ENCODE measurements around the gene SEZ6. TPM values are rescaled to one million over a fixed set of nuclear protein-coding genes. Genes with fewer than 3 reads are reported as not detected.

The SEZ6 gene
- total RNA-seq, 1 donor from 2014 or later: not detected

GRCh38 chr17:28957277-28957991 lies 48.4 kb downstream of the SEZ6 start:
- ChIA-PET CTCF (interaction anchor here (1.0 to 1.9 kb wide), 3 partner anchors 8 to 166 kb away, joined by 3 to 7 read pairs (median 5); no protein-coding TSS in a partner anchor), POLR2A (no interaction called here)
- ATAC-seq (ENCODE audit: low read depth) (no peak), DNase-seq (no peak)
- Mint-ChIP-seq H3K4me1 (no peaks in the 10 kb centered on the region), H3K36me3 (ENCODE audit: low read depth) (no peaks in the 10 kb centered on the region), H3K27me3 (no peaks in the 10 kb centered on the region), H3K4me3 (no peak overlapping the region), H3K9me3 (no peaks in the 10 kb centered on the region), H3K27ac (no peak overlapping the region)
- intact Hi-C loops (cut with micrococcal nuclease): loop anchor here (10.0 kb wide), 1 partner anchor 637 kb away; the partner anchor contains the start of gene ANKRD13B
- TF ChIP-seq CTCF (IDR thresholded peaks at IDR 0.05): no peak

- Mint-ChIP-seq H3K27ac (no peak overlapping the region), H3K4me3 (no peak overlapping the region), H3K4me1 (no peaks in the 10 kb centered on the region), H3K9me3 (no peaks in the 10 kb centered on the region), H3K27me3 (no peaks in the 10 kb centered on the region), H3K36me3 (ENCODE audit: low read depth) (no peaks in the 10 kb centered on the region)
- intact Hi-C loops (cut with micrococcal nuclease): loop anchor here (10.0 kb wide), 1 partner anchor 638 kb away; the partner anchor contains the start of gene ANKRD13B
- ChIA-PET POLR2A (no interaction called here), CTCF (interaction anchor here (1.0 to 1.9 kb wide), 3 partner anchors 9 to 167 kb away, joined by 3 to 7 read pairs (median 5); no protein-coding TSS in a partner anchor)
- no peak for DNase-seq
- TF ChIP-seq CTCF (IDR thresholded peaks at IDR 0.05): no peak
- no peak for ATAC-seq (ENCODE audit: low read depth)
These were observed 49.0 kb downstream of the SEZ6 start for GRCh38 chr17:28956861-28957260.

- no peak for TF ChIP-seq CTCF (IDR thresholded peaks at IDR 0.05)
- POLR2A ChIA-PET: no interaction called here
- Mint-ChIP-seq H3K4me3 (no peak overlapping the region), H3K27ac (no peak overlapping the region), H3K27me3 (no peaks in the 10 kb centered on the region), H3K9me3 (no peaks in the 10 kb centered on the region), H3K4me1 (no peaks in the 10 kb centered on the region), H3K36me3 (ENCODE audit: low read depth) (no peaks in the 10 kb centered on the region)
- no peak for ATAC-seq (ENCODE audit: low read depth)
- no peak for DNase-seq
- CTCF ChIA-PET: interaction anchor here (1.9 kb wide), 1 partner anchor 10 kb away, joined by 7 read pairs; no protein-coding TSS in a partner anchor
- intact Hi-C loops (cut with micrococcal nuclease): loop anchor here (10.0 kb wide), 1 partner anchor 639 kb away; the partner anchor contains the start of gene ANKRD13B
These were observed 49.7 kb downstream of the SEZ6 start for GRCh38 chr17:28956112-28956511.

- H3K36me3 Mint-ChIP-seq (ENCODE audit: low read depth): peaks cover 3% of the 10 kb centered on the region
- H3K27ac Mint-ChIP-seq: no peak overlapping the region
- no peaks in the 10 kb centered on the region for H3K9me3 Mint-ChIP-seq
- H3K4me3 Mint-ChIP-seq: no peak overlapping the region
- no peaks in the 10 kb centered on the region for H3K27me3 Mint-ChIP-seq
- CTCF ChIA-PET: no interaction called here
- ATAC-seq (ENCODE audit: low read depth) (no peak), DNase-seq (no peak)
- POLR2A ChIA-PET: interaction anchor here (0.7 kb wide), 1 partner anchor 116 kb away, joined by 8 read pairs; no protein-coding TSS in a partner anchor
- intact Hi-C loops (cut with micrococcal nuclease): loop anchor here (10.0 kb wide), 1 partner anchor 639 kb away; the partner anchor contains the start of gene ANKRD13B
- no peaks in the 10 kb centered on the region for H3K4me1 Mint-ChIP-seq
- no peak for TF ChIP-seq CTCF (IDR thresholded peaks at IDR 0.05)
These were observed 50.4 kb downstream of the SEZ6 start for GRCh38 chr17:28955408-28955807.

- H3K4me3 Mint-ChIP-seq: no peak overlapping the region
- POLR2A ChIA-PET: interaction anchor here (0.7 kb wide), 1 partner anchor 116 kb away, joined by 8 read pairs; no protein-coding TSS in a partner anchor
These were observed 50.9 kb downstream of the SEZ6 start for GRCh38 chr17:28954886-28955285.

More at GRCh38 chr17:28954886-28955285, 50.9 kb downstream of the SEZ6 start:
- peaks cover 5% of the 10 kb centered on the region for H3K36me3 Mint-ChIP-seq (ENCODE audit: low read depth)
- no peaks in the 10 kb centered on the region for H3K4me1 Mint-ChIP-seq
- H3K27me3 Mint-ChIP-seq: no peaks in the 10 kb centered on the region
- DNase-seq (no peak), ATAC-seq (ENCODE audit: low read depth) (no peak)
- no peak overlapping the region for H3K27ac Mint-ChIP-seq
- CTCF ChIA-PET: no interaction called here
- intact Hi-C loops (cut with micrococcal nuclease): loop anchor here (5.0 to 10.0 kb wide), 4 partner anchors 293 to 640 kb away; partner anchors contain the start of genes ANKRD13B, SDF2, SPAG5 and SUPT6H
- no peak for TF ChIP-seq CTCF (IDR thresholded peaks at IDR 0.05)
- no peaks in the 10 kb centered on the region for H3K9me3 Mint-ChIP-seq
